GM21360 (cell line): Measurements from ENCODE around the gene SLC25A5.
A peak's percentile ranks its signal among the peaks of the same experiment; 100 is the strongest.
"Not testable (repeated sequence)": the region's sequence is repeated elsewhere in the genome, so short reads cannot be mapped to it uniquely, and the experiment has no call there.

ENCODE experiments used
- ATAC-seq: cut with Tn5 transposase; IDR thresholded peaks from one replicate; pipeline ENCODE4 v1.9.1; 2021; ENCODE audit warnings: mild to moderate bottlenecking, moderate library complexity; ENCODE audit not compliant: unreplicated experiment

Gene SLC25A5

DNA sequence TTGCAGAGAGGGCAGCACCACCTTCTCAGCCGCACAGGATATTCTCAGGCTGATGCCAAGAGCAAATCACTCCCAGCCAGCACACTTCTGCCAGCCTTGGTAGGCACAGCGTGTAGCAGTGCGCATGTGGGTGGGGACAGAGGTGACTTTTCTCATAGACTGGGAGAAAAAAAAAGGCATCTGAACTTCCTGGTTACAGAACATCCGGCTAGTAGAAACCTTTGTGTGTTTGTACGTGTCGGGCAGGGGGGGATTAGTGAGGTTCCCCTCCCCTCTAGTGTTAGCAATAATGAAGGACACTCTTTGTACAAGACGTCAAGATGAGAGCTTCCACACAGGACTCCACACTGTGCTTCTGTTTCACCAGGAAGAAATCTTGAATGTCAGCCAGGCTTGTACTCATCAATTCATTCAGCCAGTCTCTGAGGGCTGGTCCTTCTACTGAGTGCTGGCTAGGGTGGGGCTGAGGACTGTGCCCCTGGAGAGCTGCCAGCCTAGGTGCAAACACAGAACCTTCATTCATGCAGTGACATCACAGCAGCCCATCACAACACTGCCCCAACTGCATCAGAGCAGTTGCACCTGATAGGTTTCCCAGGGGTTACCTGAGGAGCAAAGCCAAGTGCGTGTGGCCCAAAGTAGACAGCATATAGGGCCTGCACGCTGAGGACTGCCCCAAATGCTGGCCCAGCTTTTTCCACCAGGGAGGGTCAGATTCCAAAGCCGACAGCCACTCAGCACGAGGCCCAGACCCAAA, 34.7 kb downstream of the SLC25A5 start:
- no peak for ATAC-seq

DNA sequence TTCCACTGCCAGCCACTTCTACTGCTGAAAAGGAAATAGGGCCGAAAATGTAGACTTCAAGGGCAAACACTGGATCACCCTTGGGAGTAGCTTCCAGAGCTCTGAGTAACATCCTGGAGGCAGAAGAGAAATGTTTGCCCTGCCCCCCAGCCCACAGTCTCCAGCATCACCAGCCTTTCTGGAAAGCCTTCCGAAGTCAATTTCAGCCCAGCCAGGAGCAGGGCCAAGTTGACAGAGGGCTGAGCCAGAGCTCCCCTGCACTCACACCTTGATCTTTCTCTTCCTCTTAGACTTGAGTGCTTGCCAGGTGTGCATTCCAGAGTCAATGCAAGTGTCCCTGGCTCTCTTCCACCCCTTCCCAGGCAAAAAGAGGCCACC, 35.2 kb downstream of the SLC25A5 start:
- no peak for ATAC-seq

DNA sequence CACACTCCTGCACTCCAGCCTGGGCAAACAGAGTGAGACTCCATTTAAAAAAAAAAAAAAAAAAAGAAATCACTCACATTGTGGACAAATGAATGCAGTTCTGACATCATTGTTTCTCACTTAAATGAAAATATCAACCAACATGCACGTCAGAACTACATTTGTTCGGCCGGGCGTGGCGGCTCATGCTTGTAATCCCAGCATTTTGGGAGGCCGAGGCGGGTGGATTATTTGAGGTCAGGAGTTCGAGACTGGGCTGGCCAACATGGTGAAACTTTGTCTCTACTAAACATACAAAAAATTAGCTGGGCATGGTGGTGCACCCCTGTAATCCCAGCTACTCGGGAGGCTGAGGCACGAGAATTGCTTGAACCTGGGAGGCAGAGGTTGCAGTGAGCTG, 36.9 kb downstream of the SLC25A5 start:
- ATAC-seq: not testable (repeated sequence)

DNA sequence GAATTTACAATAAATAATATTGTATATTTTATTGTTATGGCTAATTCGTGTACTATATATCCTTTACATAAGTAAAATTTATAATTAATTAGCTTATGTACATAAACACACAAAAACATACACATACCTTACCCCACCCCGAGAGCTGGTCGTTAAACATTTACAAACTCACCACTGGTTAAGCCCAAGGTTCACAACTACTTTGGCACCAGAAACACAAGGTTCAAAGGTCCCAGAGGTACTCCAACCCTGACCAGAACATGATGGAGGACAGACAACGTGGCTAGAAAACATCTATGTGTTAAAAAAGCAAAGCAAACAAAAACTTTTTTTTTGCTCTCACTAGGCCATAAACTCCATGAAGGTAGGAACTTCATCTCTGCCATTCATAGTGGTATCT, 37.7 kb downstream of the SLC25A5 start:
- no peak for ATAC-seq

DNA sequence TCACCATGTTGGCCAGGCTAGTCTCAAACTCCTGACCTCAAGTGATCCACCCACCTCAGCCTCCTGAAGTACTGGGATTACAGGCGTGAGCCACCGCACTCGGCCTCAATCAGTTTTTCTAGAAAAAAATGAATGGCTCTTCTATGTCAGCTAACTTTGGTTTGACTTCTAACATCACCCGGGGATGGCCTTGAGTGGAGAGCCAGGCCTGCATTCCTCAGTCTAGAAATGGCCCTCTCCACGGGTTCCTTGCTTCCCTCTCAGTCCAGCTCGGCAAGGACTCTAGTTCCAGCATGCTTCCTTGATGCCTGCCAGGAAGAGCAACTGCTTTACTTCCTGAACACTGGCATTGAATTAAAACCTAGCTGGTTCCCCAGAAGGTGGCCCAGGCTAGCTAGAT, 39.0 kb downstream of the SLC25A5 start:
- no peak for ATAC-seq

DNA sequence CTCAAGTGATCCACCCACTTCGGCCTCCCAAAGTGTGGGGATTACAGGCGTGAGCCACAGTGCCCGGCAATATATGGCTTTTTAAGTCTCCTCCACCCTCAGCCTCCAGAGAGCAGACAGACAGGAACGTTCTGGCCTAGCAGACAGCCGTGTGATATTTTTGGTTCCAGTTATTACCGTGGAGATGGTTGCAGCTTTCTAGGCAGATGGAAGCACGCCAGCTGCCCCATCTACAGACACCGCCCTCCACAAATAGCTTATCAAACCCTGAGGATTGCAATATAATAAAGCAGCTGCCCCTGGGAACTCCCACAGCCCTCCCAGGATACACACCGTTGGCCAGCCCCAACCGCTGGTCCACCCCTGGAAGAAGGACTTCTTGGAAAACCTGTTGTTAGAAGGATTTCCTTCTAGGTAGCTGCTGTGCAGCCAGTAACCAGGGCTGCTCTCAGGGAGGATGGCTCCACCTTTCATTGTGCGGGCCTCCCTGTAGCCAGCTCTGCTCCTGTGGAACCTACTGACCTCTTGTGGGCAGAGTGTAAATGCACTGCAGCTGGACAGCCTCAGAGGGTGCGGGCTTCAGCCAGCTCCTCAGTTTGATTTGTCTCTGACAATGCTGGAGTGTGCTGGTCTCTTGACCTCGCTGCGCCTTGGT, 44.0 kb downstream of the SLC25A5 start:
- ATAC-seq: peak; percentile 70

DNA sequence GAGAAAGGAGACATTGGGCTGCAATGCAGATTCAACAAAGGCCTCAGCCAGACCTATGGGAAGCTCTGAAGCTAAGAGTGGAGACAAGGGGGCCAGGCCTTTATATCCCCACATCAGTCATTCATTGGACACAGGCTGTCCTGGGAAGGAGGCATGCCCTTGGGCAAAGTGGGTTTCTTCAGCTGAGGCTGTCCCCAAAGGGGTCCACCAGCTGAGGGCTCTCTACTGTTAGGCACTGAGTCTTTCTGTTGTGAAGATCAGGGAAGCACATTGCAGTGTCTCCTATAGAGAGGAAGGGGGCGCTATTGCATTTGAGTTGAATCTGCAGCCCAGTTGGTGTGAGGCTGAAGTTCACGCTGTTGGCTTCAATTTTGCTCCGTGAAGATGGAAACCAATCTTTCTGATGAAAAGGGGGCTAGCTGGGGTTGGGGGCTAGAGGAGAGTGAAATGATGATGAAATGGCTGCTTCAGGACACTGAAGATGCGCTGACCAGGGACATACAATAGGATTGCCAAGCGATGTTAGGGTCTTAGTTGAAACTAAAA, 48.0 kb downstream of the SLC25A5 start:
- ATAC-seq: peak; percentile 76

DNA sequence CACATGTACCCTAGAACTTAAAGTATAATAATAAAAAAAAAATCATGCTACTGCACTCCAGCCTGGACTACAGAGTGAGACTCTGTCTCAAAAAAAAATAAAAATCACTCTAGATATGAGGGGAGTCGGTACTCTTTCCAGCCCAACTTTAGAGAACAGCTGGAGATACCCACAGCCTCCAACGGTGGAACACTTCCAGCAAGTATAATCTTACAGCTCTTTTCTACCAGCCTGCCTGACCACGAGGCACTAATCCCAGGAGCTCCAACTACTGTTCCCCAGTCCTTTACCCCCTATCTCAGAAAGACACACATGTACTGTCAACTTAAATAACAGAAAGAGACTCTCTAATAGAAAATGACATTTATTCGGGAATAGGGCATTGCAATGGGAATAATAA, 50.1 kb downstream of the SLC25A5 start:
- ATAC-seq: no peak
